Dermis blood vessel endothelial cell (primary cell): ENCODE measurements around the gene PRDX2. TPM values are rescaled to one million over a fixed set of nuclear protein-coding genes. Genes with fewer than 3 reads are reported as not detected.
A peak's percentile ranks its signal among the peaks of the same experiment; 100 is the strongest.
"Not testable (repeated sequence)": the region's sequence is repeated elsewhere in the genome, so short reads cannot be mapped to it uniquely, and the experiment has no call there.

Source experiments
- DNase-seq: peaks from one replicate; pipeline ENCODE4 v3.0.0; 2010
- total RNA-seq: library from RNA; depleted of rRNA; stranded (reverse); fragments of >200 nt; gene quantifications from 2 replicates; pipeline ENCODE4 v1.2.3, GENCODE V29; 2014

PRDX2 gene
- total RNA-seq, 1 donor from 2014 or later = 278 TPM

DNA sequence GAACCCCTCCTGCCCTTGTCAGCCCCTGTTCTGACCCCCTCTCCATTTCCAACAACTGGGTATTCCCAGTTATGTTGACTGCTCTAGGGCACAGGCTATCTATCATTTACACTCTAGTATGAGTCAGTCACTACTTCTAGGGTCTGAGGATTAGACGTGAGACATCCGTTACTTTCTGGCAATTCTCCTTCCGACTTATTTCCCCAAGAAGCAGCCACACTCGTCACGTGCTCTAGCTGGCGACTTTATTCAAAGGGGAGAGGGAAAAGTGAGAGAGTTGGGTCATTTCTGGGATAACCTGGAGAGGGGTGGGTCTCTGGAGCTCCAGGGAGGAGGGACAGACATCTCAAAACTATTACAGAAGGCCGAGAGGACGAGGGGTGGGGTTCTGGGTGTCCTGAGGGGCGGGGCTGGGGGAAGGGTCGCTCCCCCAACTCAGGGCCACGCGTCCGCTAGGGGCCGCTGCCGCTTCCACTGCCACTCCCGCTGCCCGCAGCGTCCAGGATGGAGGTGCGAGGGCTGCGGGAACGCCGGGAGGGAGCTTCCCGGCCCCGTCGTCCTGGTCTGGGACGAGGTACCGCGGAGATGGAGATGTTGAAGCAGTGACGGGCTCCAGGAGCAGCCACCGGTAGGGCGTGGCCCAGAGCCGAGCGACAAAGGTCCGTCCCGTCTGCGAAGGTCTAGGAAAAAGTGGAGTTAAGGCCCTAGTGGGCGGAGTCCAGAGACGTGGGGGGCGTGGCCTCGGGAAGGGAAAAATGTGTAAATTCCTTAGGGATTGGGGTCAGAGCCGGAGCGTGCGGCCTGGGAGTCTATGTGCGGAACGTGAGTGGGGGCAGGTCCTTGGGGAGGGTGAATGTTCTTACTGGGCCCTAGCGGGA is 23.9 kb upstream of the PRDX2 start:
- peak; percentile 41 for DNase-seq

DNA sequence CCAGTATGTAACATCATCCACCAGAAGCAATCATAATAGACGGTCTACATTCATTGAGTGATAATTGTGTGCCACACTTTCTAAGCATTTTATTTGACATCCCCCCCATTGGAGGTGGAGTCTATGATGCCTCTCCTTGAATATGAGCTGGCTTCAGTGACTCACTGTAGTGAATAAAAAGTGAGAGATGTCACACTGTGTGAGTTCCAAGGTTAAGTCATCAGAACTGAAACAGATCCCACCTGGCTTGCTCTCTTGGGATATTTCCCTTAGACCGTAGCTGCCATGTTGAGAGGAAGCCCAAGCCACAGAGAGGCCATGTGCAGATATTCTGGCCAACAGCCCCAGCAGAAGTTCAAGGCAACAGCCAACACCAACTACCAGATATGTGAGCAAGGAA is 20.2 kb upstream of the PRDX2 start:
- no peak for DNase-seq

GRCh38 chr19:12817810-12818209 is 16.2 kb upstream of the PRDX2 start:
- not testable (repeated sequence) for DNase-seq

DNA sequence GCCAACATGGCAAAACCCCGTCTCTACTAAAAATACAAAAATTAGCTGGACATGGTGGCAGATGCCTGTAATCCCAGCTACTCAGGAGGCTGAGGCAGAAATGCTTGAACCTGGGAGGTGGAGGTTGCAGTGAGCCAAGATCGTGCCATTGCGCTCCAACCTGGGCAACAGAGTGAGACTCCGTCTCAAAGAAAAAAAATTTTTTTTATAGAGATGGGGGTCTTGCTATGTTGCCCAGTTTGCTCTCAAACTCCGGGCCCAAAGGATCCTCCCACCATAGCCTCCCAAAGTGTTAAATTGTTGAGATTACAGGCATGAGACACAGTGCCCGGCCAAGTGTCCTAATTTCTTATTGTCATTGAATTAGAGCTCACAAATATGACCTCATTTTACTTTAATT is 15.6 kb upstream of the PRDX2 start:
- DNase-seq = not testable (repeated sequence)

DNA sequence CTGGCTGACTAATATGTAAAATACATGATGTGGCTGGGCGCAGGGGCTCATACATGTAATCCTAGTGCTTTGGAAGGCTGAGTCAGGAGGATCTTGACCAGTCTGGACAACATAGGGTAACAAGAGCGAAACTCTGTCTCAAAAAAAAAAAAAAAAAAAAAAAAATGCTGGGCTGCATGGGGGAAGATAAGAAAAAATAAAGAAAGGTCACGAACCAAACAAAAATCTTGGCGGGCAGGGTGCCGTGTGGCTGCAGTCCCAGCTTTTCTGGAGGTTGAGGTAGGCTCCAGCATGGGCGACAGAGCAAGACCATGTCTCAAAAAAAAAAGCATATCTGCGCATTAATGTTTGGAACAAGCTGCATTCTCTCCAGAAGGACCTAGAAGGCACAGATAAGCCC is 13.5 kb upstream of the PRDX2 start:
- no peak for DNase-seq

DNA sequence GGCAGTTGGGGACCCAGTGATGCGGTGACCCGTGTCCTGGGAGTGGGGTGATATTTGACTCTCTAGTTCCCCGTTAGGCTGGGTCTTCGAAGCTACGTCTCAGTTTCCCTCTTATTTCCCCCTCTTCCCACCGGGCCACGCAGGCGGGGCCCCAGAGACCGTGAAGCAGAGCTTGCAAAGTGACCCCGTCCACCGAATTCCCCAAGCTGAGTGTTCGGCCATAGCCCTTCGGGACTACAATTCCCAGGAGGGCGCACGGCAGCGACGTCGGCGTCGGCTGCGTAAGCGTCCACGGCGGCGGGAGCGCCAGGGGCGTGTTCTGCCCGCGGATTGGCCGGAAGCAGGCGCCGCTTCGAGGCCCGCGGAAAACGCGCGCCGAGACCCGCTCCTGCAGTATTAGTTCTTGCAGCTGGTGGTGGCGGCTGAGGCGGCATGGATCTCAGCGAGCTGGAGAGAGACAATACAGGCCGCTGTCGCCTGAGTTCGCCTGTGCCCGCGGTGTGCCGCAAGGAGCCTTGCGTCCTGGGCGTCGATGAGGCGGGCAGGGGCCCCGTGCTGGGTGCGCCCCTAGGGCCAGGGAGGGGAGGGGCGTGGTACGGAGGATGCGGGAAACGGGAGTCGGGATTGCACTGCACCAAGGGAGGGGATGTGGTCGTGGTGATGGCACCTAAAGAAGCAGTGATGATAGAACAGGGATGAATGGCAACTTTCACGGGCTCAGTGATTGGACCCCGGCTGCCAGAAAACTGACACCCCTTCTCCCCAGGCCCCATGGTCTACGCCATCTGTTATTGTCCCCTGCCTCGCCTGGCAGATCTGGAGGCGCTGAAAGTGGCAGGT is 4.9 kb upstream of the PRDX2 start, which contains the start of gene RNASEH2A:
Gene RNASEH2A (plus strand): TSS at position 343 of the 840 bp plus-strand sequence. CDS start 90 bp downstream, at position 433.
- peak; percentile 95 for DNase-seq

DNA sequence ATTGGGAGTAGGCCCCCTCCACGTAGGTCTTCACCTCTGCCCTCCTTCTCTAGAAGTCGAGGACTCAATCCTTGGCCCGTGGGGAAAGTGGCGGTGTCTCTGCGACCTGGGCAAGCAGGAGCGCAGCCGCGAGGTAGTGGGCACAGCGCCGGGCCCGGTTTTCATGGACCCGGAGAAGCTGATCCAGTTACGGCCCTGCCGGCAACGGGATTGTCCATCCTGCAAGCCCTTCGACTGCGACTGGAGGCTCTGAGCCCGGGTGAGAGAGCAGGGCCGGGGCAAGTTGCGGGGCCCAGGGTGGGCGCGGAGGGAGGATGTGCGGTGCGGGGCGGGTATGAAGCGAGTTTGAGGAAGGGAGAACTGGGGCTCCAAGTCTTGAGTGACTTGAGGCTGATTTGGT is 2.5 kb upstream of the PRDX2 start:
- DNase-seq = no peak

DNA sequence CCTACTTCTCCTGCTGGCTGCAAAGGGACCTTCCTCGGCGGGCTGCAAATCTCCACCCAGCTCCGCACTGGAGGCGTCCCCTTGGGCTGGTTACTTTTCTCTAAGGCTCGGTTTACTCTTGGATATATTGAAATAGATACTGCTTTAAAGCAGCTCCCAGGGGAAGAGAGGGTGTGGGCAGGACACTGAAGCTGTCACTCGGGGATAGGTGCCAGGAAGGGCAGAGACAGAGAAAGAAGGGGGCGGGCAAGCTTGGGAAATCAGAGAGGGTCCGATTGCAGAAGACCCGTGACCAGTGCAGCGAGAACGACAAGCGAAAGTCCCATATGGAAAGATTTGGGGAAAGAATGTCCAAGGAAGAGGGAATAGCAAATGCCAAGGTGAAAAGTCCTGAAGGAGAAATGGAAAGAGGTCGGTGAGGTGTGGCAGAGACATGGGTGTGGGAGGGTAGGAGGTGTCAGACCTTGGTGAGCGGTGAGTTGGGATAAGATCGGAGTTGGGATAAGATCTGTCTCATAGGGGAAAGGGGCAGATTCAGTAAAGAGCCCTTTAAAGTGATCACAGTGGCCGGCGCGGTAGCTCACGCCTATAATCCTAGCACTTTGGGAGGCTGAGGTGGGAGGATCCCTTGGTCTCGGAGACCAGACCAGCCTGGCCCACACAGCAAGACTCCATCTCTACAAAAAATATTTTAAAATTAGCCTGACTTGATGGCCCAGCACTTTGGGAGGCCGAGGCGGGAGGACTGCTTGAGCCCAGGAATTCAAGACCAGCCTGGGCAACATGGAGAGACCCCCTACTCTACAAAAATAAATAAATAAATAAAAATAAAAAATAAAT is 887 bp upstream of the PRDX2 start:
- DNase-seq = no peak

GRCh38 chr19:12800923-12801465 is 606 bp downstream of the PRDX2 start:
- DNase-seq = no peak

DNA sequence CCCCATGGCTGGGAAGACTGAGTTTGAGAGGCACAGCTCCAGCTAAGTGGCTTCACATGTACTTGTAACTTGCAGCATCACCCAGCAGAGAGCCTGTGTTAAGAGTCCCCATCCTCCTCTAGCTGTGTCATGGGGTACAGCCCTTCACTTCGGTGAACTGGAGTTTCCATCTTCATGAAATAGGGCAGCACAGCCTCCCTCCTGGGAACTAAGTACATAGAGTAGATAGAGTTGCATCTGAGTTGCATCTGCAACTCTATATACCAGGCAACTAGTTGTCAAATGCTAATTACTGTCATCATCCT is 1.2 kb downstream of the PRDX2 start:
- DNase-seq = no peak

GRCh38 chr19:12799742-12800465 is 1.7 kb downstream of the PRDX2 start:
- no peak for DNase-seq

- not testable (repeated sequence) for DNase-seq
Measured at GRCh38 chr19:12797607-12798006, 4.0 kb downstream of the PRDX2 start.

DNA sequence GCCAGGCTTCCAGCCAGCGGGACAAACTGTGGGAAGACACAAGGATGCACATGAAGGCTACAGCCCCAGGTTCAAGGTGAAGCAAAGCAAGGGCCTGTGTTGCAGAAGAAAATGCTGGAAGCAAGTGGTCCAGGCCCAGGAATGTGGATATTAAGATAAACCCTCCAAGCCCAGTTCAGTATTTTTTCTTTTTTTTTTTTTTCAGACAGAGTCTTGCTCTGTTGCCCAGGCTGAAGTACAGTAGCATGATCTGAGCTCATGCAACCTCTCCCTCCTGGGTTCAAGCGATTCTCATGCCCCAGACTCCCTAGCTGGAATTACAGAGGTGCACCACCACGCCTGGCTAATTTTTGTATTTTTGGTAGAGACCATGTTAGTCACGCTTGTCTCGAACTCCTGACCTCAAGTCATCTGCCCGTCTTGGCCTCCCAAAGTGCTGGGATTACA is 4.4 kb downstream of the PRDX2 start:
- no peak for DNase-seq

GRCh38 chr19:12796146-12797071 is 5.2 kb downstream of the PRDX2 start:
- DNase-seq = peak; percentile 89

DNA sequence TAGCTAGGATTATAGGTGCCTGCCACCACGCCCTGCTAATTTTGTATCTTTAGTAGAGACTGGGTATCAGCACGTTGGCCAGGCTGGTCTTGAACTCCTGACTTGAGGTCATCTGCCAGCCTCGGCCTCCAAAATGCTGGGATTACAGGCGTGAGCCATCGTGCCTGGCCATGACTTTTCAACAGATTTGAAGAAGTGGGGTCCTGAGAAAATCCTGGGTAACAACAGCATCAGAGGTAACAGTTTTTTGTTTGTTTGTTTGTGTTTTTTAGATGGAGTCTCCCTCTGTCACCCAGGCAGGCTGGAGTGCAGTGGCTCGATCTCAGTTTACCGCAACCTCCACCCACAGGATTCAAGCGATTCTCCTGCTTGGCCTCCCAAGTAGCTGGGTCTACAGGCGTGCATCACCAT is 6.6 kb downstream of the PRDX2 start:
- no peak for DNase-seq

- no peak for DNase-seq
Measured at GRCh38 chr19:12794196-12794941, 7.2 kb downstream of the PRDX2 start.

GRCh38 chr19:12793290-12794195 is 8.1 kb downstream of the PRDX2 start:
- DNase-seq = peak; percentile 96

DNA sequence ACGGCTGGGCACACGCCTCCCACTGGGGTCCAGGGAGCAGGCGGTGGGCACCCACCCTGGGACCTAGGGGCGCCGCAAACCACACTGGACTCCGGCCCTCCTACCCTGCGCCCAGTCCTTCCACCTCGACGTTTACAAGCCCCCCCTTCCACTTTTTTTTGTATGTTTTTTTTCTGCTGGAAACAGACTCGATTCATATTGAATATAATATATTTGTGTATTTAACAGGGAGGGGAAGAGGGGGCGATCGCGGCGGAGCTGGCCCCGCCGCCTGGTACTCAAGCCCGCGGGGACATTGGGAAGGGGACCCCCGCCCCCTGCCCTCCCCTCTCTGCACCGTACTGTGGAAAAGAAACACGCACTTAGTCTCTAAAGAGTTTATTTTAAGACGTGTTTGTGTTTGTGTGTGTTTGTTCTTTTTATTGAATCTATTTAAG is 8.7 kb downstream of the PRDX2 start:
- no peak for DNase-seq
